Mammary epithelial cell (primary cell): ENCODE measurements around the gene TRPV6.

Source experiments
- EZH2 ChIP-seq: IDR thresholded peaks from 2 replicates; pipeline ENCODE4 v1.6.1; 2012; ENCODE audit warnings: low read length, inconsistent platforms, borderline replicate concordance
- TF ChIP-seq, protein P1 (sequence below), 2 donors: IDR thresholded peaks in 1 of 2; conservative IDR thresholded peaks in 1 of 2; 2 replicates each; pipeline ENCODE4 v1.5.1; 2011 to 2012; ENCODE audit warnings: inconsistent platforms in 2 of 2, low read length in 2 of 2, mild to moderate bottlenecking in 2 of 2, control low read depth in 1 of 2, low read depth in 1 of 2; ENCODE audit not compliant: insufficient read depth in 1 of 2; ENCODE audit errors: extremely low read depth in 1 of 2

DNA sequence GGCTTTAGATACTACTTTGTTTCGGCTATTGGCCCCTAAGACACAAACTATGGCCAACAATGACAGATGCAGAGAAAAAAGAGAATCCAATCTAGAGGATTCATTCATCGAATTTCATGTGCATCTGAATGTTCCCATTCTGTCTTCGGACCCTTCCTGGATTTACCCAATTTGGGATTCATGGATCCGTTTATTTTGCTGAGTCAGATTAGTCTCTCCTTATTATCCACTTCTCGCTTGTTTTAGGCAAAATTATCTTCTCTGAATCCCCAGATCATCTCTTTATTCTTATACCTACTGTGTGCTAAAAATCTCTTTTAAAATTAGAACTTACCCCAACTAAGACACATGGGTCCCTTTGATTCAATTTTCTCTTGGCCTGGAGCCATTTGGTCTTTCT, 6.5 kb downstream of the TRPV6 start:
- TF ChIP-seq, protein P1, sequence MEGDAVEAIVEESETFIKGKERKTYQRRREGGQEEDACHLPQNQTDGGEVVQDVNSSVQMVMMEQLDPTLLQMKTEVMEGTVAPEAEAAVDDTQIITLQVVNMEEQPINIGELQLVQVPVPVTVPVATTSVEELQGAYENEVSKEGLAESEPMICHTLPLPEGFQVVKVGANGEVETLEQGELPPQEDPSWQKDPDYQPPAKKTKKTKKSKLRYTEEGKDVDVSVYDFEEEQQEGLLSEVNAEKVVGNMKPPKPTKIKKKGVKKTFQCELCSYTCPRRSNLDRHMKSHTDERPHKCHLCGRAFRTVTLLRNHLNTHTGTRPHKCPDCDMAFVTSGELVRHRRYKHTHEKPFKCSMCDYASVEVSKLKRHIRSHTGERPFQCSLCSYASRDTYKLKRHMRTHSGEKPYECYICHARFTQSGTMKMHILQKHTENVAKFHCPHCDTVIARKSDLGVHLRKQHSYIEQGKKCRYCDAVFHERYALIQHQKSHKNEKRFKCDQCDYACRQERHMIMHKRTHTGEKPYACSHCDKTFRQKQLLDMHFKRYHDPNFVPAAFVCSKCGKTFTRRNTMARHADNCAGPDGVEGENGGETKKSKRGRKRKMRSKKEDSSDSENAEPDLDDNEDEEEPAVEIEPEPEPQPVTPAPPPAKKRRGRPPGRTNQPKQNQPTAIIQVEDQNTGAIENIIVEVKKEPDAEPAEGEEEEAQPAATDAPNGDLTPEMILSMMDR (conservative IDR thresholded peaks at IDR 0.05 in 1 of 2, IDR thresholded peaks at IDR 0.05 in 1 of 2; ENCODE audit: extremely low read depth in 1 of 2, insufficient read depth in 1 of 2, low read depth in 1 of 2, low read length in 2 of 2) = no peak
- TF ChIP-seq EZH2 = no peak
